ENCODE results near the gene ZFY. TPM values are rescaled to one million over a fixed set of nuclear protein-coding genes. Genes with fewer than 3 reads are reported as not detected.

Gene ZFY
- total and polyA plus RNA-seq, 2 of the 4 experiments (the other 2 are of a cell fraction): not detected

- no peaks in the 10 kb centered on the region for H3K27me3 ChIP-seq (ENCODE audit: control insufficient read depth, insufficient read depth, low read length)
- in situ Hi-C loops (cut with MboI; ENCODE audit: low sequenced_read_pairs) (no loop called here), intact Hi-C loops (cut with micrococcal nuclease) (no loop called here), dilution Hi-C loops (cut with HindIII; ENCODE audit: low sequenced_read_pairs, unreplicated experiment) (no loop called here)
- BruUV-seq (replicated peaks): no TSS peak
- no peak overlapping the region for H3K18ac ChIP-seq (ENCODE audit: low read depth, low read length)
- no peaks in the 10 kb centered on the region for H3K9me1 ChIP-seq (ENCODE audit: insufficient read depth, low read length)
- H3K14ac ChIP-seq (replicated peaks; ENCODE audit: low read depth, low read length): no peak overlapping the region
- H2AK5ac ChIP-seq (ENCODE audit: low read depth, low read length): no peak overlapping the region
- no peak overlapping the region for H3K4me3 ChIP-seq (ENCODE audit: insufficient read depth, low read depth, low read length)
- ATAC-seq (ENCODE audit: low read depth) (no peak), DNase-seq (no peak)
- POLR2A ChIA-PET (ENCODE audit: unreplicated experiment): no interaction called here
- H3K9me3 ChIP-seq (ENCODE audit: control insufficient read depth, insufficient read depth, low read length): no peaks in the 10 kb centered on the region
- H4K91ac ChIP-seq (ENCODE audit: insufficient read depth, low read depth, low read length): no peak overlapping the region
- H2BK120ac ChIP-seq (ENCODE audit: low read depth, low read length): no peak overlapping the region
- H3K4me1 ChIP-seq (ENCODE audit: control insufficient read depth, insufficient read depth, low read length): no peaks in the 10 kb centered on the region
- H4K20me1 ChIP-seq (ENCODE audit: insufficient read depth, low read length): no peaks in the 10 kb centered on the region
- H3K4me2 ChIP-seq (ENCODE audit: low read depth, low read length): no peak overlapping the region
- no peaks in the 10 kb centered on the region for H3K36me3 ChIP-seq (ENCODE audit: control insufficient read depth, insufficient read depth, low read length)
- no peak overlapping the region for H2AK9ac ChIP-seq (replicated peaks; ENCODE audit: low read depth, low read length, poor library complexity)
- no peaks in the 10 kb centered on the region for H3K79me1 ChIP-seq (ENCODE audit: low read depth in 1 of 2, low read length in 2 of 2)
- WGBS, 2 experiments (ENCODE audit: extremely low coverage in 2 of 2, insufficient read length in 1 of 2): no CpG with 5 or more reads among the region's 3 CpGs
- CTCF ChIA-PET: no interaction called here
- no peak overlapping the region for H3K9ac ChIP-seq (ENCODE audit: low read depth, low read length)
- no peak overlapping the region for H4K8ac ChIP-seq (ENCODE audit: low read depth in 2 of 2, low read length in 2 of 2)
- no peak overlapping the region for H2BK20ac ChIP-seq (ENCODE audit: low read depth, low read length)
- H2BK5ac ChIP-seq (ENCODE audit: low read depth, low read length, poor library complexity, severe bottlenecking): no peak overlapping the region
- no peak overlapping the region for H3K4ac ChIP-seq (ENCODE audit: low read depth, low read length)
- H3K23ac ChIP-seq (ENCODE audit: low read depth, low read length): no peak overlapping the region
- no peak overlapping the region for H2BK15ac ChIP-seq (ENCODE audit: low read depth, low read length)
- TF ChIP-seq SMC3 (IDR thresholded peaks at IDR 0.05; ENCODE audit: low read depth, low read length) (no peak), POLR2A (IDR thresholded peaks at IDR 0.05; ENCODE audit: low read depth, low read length) (no peak), NFE2L2 (IDR thresholded peaks at IDR 0.05; ENCODE audit: low read depth, low read length) (no peak), CTCF (conservative IDR thresholded peaks at IDR 0.05; ENCODE audit: low read depth, low read length) (no peak), MXI1 (IDR thresholded peaks at IDR 0.05; ENCODE audit: borderline replicate concordance, low read depth, low read length) (no peak), ELK1 (IDR thresholded peaks at IDR 0.05; ENCODE audit: borderline replicate concordance, low read depth, low read length) (no peak), RAD21 (IDR thresholded peaks at IDR 0.05; ENCODE audit: low read length) (no peak), MAFK (IDR thresholded peaks at IDR 0.05; ENCODE audit: low read depth, low read length) (no peak), USF2 (IDR thresholded peaks at IDR 0.05; ENCODE audit: low read depth, low read length) (no peak), CHD1 (IDR thresholded peaks at IDR 0.05; ENCODE audit: low read depth, low read length) (no peak), CEBPB (IDR thresholded peaks at IDR 0.05; ENCODE audit: low read depth, low read length) (no peak), RCOR1 (IDR thresholded peaks at IDR 0.05; ENCODE audit: insufficient replicate concordance, low read length) (no peak), BHLHE40 (IDR thresholded peaks at IDR 0.05; ENCODE audit: low read depth, low read length) (no peak)
- no peak overlapping the region for H2AFZ ChIP-seq (replicated peaks; ENCODE audit: low read length, poor library complexity)
- H3K56ac ChIP-seq (ENCODE audit: extremely low read depth, insufficient read depth, low read length): no peak overlapping the region
- H4K5ac ChIP-seq (ENCODE audit: low read depth, low read length): no peak overlapping the region
- no peak overlapping the region for H3K27ac ChIP-seq (ENCODE audit: insufficient read depth, low read length)
These were observed 47.2 kb upstream of the ZFY start for GRCh38 chrY:2887955-2888354.

Measured in IMR-90 (cell line).